WTC11 (cell line): ENCODE measurements around the gene NDOR1.

Experiments used
- ATF2 ChIP-seq: sonication (generic); formaldehyde crosslinking; IDR thresholded peaks from 2 replicates; pipeline ENCODE4 v1.8.1; 2022; ENCODE audit warnings: low read depth, missing genetic modification reagents, borderline replicate concordance
- CTCF ChIP-seq: fragments of 200-600 bp; IDR thresholded peaks from 2 replicates; pipeline ENCODE4 v1.8.0; 2022; ENCODE audit warnings: antibody characterized with exemption
- GABPB1 ChIP-seq: sonication (generic); formaldehyde crosslinking; IDR thresholded peaks from 2 replicates; pipeline ENCODE4 v1.8.1; 2023; ENCODE audit warnings: mild to moderate bottlenecking, missing genetic modification reagents
- HMGXB4 ChIP-seq: sonication (generic); formaldehyde crosslinking; IDR thresholded peaks from 2 replicates; pipeline ENCODE4 v1.8.1; 2023; ENCODE audit warnings: mild to moderate bottlenecking, moderate library complexity, missing genetic modification reagents
- PRDM15 ChIP-seq: sonication (generic); formaldehyde crosslinking; IDR thresholded peaks from 2 replicates; pipeline ENCODE4 v1.8.0; 2022; ENCODE audit warnings: missing genetic modification reagents
- SP1 ChIP-seq: sonication (generic); formaldehyde crosslinking; conservative IDR thresholded peaks from 2 replicates; pipeline ENCODE4 v1.8.1; 2022; ENCODE audit warnings: missing genetic modification reagents
- TCF7 ChIP-seq: sonication (generic); formaldehyde crosslinking; IDR thresholded peaks from 2 replicates; pipeline ENCODE4 v1.8.0; 2022; ENCODE audit warnings: mild to moderate bottlenecking, low read depth, missing genetic modification reagents, moderate library complexity
- ZBTB43 ChIP-seq: sonication (generic); formaldehyde crosslinking; IDR thresholded peaks from 2 replicates; pipeline ENCODE4 v1.8.1; 2023; ENCODE audit warnings: mild to moderate bottlenecking, missing genetic modification reagents
- ZNF121 ChIP-seq: sonication (generic); formaldehyde crosslinking; IDR thresholded peaks from 2 replicates; pipeline ENCODE4 v1.8.0; 2023; ENCODE audit warnings: missing genetic modification reagents

- TF ChIP-seq PRDM15 (CRISPR knock-in tag), result no peak
- TF ChIP-seq ZNF121 (CRISPR knock-in tag), result no peak
- TF ChIP-seq CTCF, result no peak
- TF ChIP-seq TCF7 (CRISPR knock-in tag), result no peak
- TF ChIP-seq ZBTB43 (CRISPR knock-in tag), result no peak
- no peak for TF ChIP-seq ATF2 (CRISPR knock-in tag)
- TF ChIP-seq HMGXB4 (CRISPR knock-in tag), result no peak
- TF ChIP-seq SP1, result no peak
- no peak for TF ChIP-seq GABPB1 (CRISPR knock-in tag)
Observed at GRCh38 chr9:137158625-137159024, 46.9 kb upstream of the NDOR1 start.
